HCT116 (cell line): ENCODE measurements around the gene MN1. TPM values are rescaled to one million over a fixed set of nuclear protein-coding genes. Genes with fewer than 3 reads are reported as not detected.

Experiments
- ATAC-seq: fragments of 200-7000 bp; cut with Tn5 transposase; 2 replicates; pipeline ENCODE4 v1.9.1; 2020; ENCODE audit warnings: mild to moderate bottlenecking, moderate library complexity
- BruUV-seq: library from RNA; stranded (reverse); fragments of 400-500 nt; replicated peaks from 2 replicates; lab custom pipeline; 2021; lab: Mats Ljungman, UMichigan
- CTCF ChIA-PET: fragments of 300-600 bp; sonication (Branson Sonifier 250); formaldehyde crosslinking; loops from one replicate; lab custom pipeline; 2021; ENCODE audit warnings: antibody characterized with exemption; lab: Charles Lee
- POLR2A ChIA-PET: fragments of 300-600, 350-600 bp; sonication (Branson Sonifier 250); formaldehyde crosslinking; loops from one replicate; lab custom pipeline; 2021; ENCODE audit warnings: antibody characterized with exemption; lab: Charles Lee
- RAD21 ChIA-PET, 2 experiments: fragments of 300-600 bp; sonication (Branson Sonifier 250); formaldehyde crosslinking; loops; one replicate each; lab custom pipeline; 2023; ENCODE audit warnings: low total read pairs in 2 of 2; ENCODE audit not compliant: uncharacterized antibody in 2 of 2, unreplicated experiment in 2 of 2, low non-redundant PET in 1 of 2; lab: Charles Lee
- DNase-seq: peaks from one replicate; pipeline ENCODE4 v3.0.0-alpha.2; 2010; ENCODE audit warnings: low read depth, low spot score
- H2AFZ ChIP-seq: fragments of 200-600 bp; shearing (Covaris generic), sonication (generic); 2 replicates; pipeline ENCODE4 v1.6.1; 2017; ENCODE audit warnings: low read depth, mixed run types, mixed read lengths, antibody characterized with exemption, low read length; ENCODE audit not compliant: poor library complexity, severe bottlenecking
- H3K27ac ChIP-seq: 2 replicates; pipeline ENCODE4 v1.5.1; 2012; ENCODE audit warnings: low read depth, low read length
- H3K27me3 ChIP-seq: fragments of 200-600 bp; sonication (generic); 2 replicates; pipeline ENCODE4 v1.6.1; 2016; ENCODE audit warnings: mixed run types, low read length, mixed read lengths; ENCODE audit not compliant: insufficient read depth
- H3K36me3 ChIP-seq, 2 experiments: fragments of 200-500 bp in 1 of 2; fragments of 200-600 bp in 1 of 2; sonication (Bioruptor generic) in 1 of 2; sonication (generic) in 1 of 2; 2 replicates each; pipeline versions ENCODE4 v1.5.1 to v1.6.1; 2014 to 2016; ENCODE audit warnings: low read length in 2 of 2, inconsistent platforms in 1 of 2, mixed read lengths in 1 of 2, mixed run types in 1 of 2; ENCODE audit not compliant: insufficient read depth in 2 of 2, control insufficient read depth in 1 of 2
- H3K4me1 ChIP-seq, 2 experiments: fragments of 200-600 bp in 1 of 2; sonication (generic) in 1 of 2; 2 replicates each; pipeline versions ENCODE4 v1.5.1 to v1.6.1; 2012 to 2017; ENCODE audit warnings: low read length in 2 of 2, inconsistent platforms in 1 of 2, mild to moderate bottlenecking in 1 of 2, mixed read lengths in 1 of 2, mixed run types in 1 of 2, moderate library complexity in 1 of 2; ENCODE audit not compliant: insufficient read depth in 2 of 2, control insufficient read depth in 1 of 2
- H3K4me2 ChIP-seq: fragments of 200-600 bp; sonication (generic); 2 replicates; pipeline ENCODE4 v1.6.1; 2017; ENCODE audit warnings: mixed run types, low read length, mixed read lengths
- H3K4me3 ChIP-seq, 2 experiments: fragments of 200-600 bp in 1 of 2; sonication (generic) in 1 of 2; replicated peaks in 1 of 2; 2 replicates each; pipeline ENCODE4 v1.5.1; 2011 to 2016; ENCODE audit warnings: low read length in 2 of 2, control low read depth in 1 of 2, low read depth in 1 of 2, mild to moderate bottlenecking in 1 of 2, mixed read lengths in 1 of 2, mixed run types in 1 of 2
- H3K79me2 ChIP-seq: fragments of 200-600 bp; sonication (generic); 2 replicates; pipeline ENCODE4 v1.6.1; 2017; ENCODE audit warnings: mild to moderate bottlenecking, mixed run types, low read length, moderate library complexity, mixed read lengths; ENCODE audit not compliant: insufficient read depth
- H3K9ac ChIP-seq: fragments of 200-600 bp; sonication (generic); 2 replicates; pipeline ENCODE4 v1.6.1; 2016; ENCODE audit warnings: low read length, mixed read lengths
- H3K9me2 ChIP-seq: fragments of 200-600 bp; sonication (generic), shearing (Covaris generic); 2 replicates; pipeline ENCODE4 v1.6.1; 2017; ENCODE audit warnings: mixed run types, mild to moderate bottlenecking, moderate library complexity; ENCODE audit not compliant: insufficient read depth
- H3K9me3 ChIP-seq, 2 experiments: fragments of 200-500 bp in 1 of 2; fragments of 200-600 bp in 1 of 2; sonication (Bioruptor generic) in 1 of 2; sonication (generic) in 1 of 2; 2 replicates each; pipeline ENCODE4 v1.6.1; 2014 to 2017; ENCODE audit warnings: low read length in 2 of 2, mixed read lengths in 2 of 2, inconsistent platforms in 1 of 2, low read depth in 1 of 2, mild to moderate bottlenecking in 1 of 2, mixed run types in 1 of 2, moderate library complexity in 1 of 2; ENCODE audit not compliant: control insufficient read depth in 1 of 2, insufficient read depth in 1 of 2
- H4K20me1 ChIP-seq: fragments of 200-600 bp; sonication (generic), shearing (Covaris generic); 2 replicates; pipeline ENCODE4 v1.6.1; 2017; ENCODE audit warnings: mixed run types, mild to moderate bottlenecking, moderate library complexity; ENCODE audit not compliant: insufficient read depth
- CEBPB ChIP-seq: IDR thresholded peaks from 2 replicates; pipeline ENCODE4 v1.6.1; 2012; ENCODE audit warnings: low read depth
- EZH2 ChIP-seq: fragments of 200-600 bp; sonication (generic); IDR thresholded peaks from 2 replicates; pipeline ENCODE4 v1.6.1; 2017; ENCODE audit warnings: antibody characterized with exemption, mixed run types
- JUND ChIP-seq: IDR thresholded peaks from 2 replicates; pipeline ENCODE4 v1.6.1; 2012
- ZNF274 ChIP-seq: fragments of 200-500 bp; sonication (Bioruptor generic); IDR thresholded peaks from 2 replicates; pipeline ENCODE4 v1.6.1; 2014; ENCODE audit warnings: mild to moderate bottlenecking, low read depth, low read length, inconsistent platforms
- intact Hi-C: fragments of 100-400 bp; cut with micrococcal nuclease; formaldehyde crosslinking; loops from 2 replicates; pipeline ENCODE4 v1.10.0; 2022
- total RNA-seq: library from RNA; stranded (reverse); gene quantifications from one replicate; pipeline ENCODE4 v1.2.1, GENCODE V29; 2021; ENCODE audit not compliant: unreplicated experiment

The MN1 gene
- total RNA-seq, 1 experiment from 2014 or later, result 2.9 TPM

DNA sequence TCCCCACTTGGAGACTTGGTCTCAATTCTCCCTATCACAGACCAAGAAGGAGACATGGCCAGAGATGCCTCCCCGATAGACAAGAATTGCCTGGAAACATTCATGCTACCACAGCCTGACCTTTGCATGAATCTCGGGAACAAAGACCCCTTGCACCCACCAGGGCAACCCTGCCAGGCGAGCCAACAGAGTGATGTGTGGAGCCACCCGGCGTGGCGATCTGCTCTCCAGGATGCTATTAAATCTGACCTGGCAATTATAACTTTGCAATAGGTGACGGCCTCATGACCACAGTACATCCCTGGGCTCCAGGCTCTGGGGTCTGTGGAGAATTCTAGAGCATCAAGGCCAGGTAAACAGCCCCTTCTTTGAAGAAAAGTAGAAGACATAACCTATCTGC is 31.1 kb upstream of the MN1 start:
- POLR2A ChIA-PET, result no interaction called here
- Histone ChIP-seq H4K20me1 (no peaks in the 10 kb centered on the region), H3K4me2 (no peak overlapping the region), H3K4me1 (no peaks in the 10 kb centered on the region), H3K27me3 (no peaks in the 10 kb centered on the region), H3K9me2 (no peaks in the 10 kb centered on the region), H2AFZ (no peak overlapping the region), H3K27ac (no peak overlapping the region), H3K79me2 (no peaks in the 10 kb centered on the region), H3K4me3 (no peak overlapping the region), H3K36me3 (no peaks in the 10 kb centered on the region), H3K9ac (no peak overlapping the region), H3K9me3 (no peaks in the 10 kb centered on the region)
- TF ChIP-seq ZNF274 (no peak), EZH2 (no peak)
- ATAC-seq (no peak), DNase-seq (no peak)
- intact Hi-C loops, result no loop called here
- CTCF ChIA-PET, result no interaction called here
- RAD21 ChIA-PET, result no interaction called here
- BruUV-seq, result no TSS peak

DNA sequence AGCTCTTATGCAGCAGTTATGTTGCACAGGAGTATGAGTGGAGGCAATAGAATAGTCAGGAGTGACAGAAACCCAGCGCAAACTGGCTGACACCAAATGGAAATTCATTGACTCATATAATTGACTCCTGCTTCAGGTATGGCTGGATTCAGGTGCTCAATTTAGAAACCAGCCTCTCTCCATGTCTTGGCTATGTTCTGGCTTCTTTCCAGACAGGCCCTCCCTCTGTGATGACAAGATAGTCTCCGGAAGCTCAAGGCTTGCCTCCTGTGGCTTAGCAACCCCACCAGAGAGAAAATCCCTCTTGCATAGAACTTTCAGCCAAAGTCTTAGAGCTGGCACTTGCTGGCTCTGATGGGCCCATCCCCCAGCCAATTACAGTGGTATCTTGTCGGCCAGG is 28.1 kb upstream of the MN1 start:
- no peak overlapping the region for H3K4me2 ChIP-seq
- no peaks in the 10 kb centered on the region for H4K20me1 ChIP-seq
- no peak overlapping the region for H3K9ac ChIP-seq
- RAD21 ChIA-PET, result no interaction called here
- CTCF ChIA-PET, result no interaction called here
- DNase-seq (no peak), ATAC-seq (no peak)
- H3K9me2 ChIP-seq, result no peaks in the 10 kb centered on the region
- no peaks in the 10 kb centered on the region for H3K36me3 ChIP-seq
- no peaks in the 10 kb centered on the region for H3K4me1 ChIP-seq
- no peaks in the 10 kb centered on the region for H3K79me2 ChIP-seq
- no peak overlapping the region for H3K27ac ChIP-seq
- H3K4me3 ChIP-seq, result no peak overlapping the region
- TF ChIP-seq EZH2, result no peak
- no peak for TF ChIP-seq JUND
- no peak for TF ChIP-seq CEBPB
- H3K27me3 ChIP-seq, result no peaks in the 10 kb centered on the region
- POLR2A ChIA-PET, result no interaction called here
- BruUV-seq, result no TSS peak
- intact Hi-C loops, result no loop called here
- no peak overlapping the region for H2AFZ ChIP-seq
- H3K9me3 ChIP-seq, result no peaks in the 10 kb centered on the region
